ENCODE measurements around the gene DQX1. TPM values are rescaled to one million over a fixed set of nuclear protein-coding genes. Genes with fewer than 3 reads are reported as not detected.
A peak's percentile ranks its signal among the peaks of the same experiment; 100 is the strongest.

The DQX1 gene
- total and polyA plus RNA-seq, 9 of the 15 experiments (the other 6 are each of a cell fraction or from before 2014, with no cell fraction given) = 0.04 to 0.38 (median 0.18) TPM; not detected in 1

DNA sequence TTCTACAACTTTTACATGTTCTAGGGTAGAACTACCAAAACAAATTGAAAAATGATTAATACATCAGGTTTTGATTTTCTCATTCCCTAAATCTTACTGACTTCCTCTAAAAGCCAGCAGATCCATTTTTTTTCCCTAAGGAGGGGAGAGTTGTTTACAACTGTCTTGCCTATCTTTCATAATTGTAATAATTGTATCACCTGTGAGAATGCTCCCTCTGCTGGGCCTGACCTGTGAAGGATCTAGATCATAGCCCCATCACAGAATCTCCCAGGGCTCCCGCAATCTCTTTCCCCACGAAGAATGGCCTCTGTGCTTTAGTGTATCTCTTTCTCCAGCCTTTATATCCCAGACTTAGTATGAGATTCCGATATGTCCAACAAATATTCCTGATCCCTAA lies 18.6 kb upstream of the DQX1 start (continued):
- TF ChIP-seq AFF1 (IDR thresholded peaks at IDR 0.05; ENCODE audit: low read depth in 1 of 2, partially characterized antibody in 2 of 2) = no peak
- no peak for TF ChIP-seq HNRNPLL (IDR thresholded peaks at IDR 0.05; ENCODE audit: low read depth, low read length, poor library complexity, severe bottlenecking)
- TF ChIP-seq ETV5 (CRISPR knock-in tag; IDR thresholded peaks at IDR 0.05; ENCODE audit: low read depth) = no peak
- TF ChIP-seq RFX5 (IDR thresholded peaks at IDR 0.05; ENCODE audit: low read depth, low read length) = no peak
- no peak for TF ChIP-seq NBN (IDR thresholded peaks at IDR 0.05; ENCODE audit: low read depth)
- peak; percentile 15; the same call in 1 of the 2 replicates for TF ChIP-seq REST (IDR thresholded peaks at IDR 0.05; ENCODE audit: borderline replicate concordance)
- no peak for TF ChIP-seq REST (CRISPR knock-in tag; IDR thresholded peaks at IDR 0.05; ENCODE audit: low read depth)
- no peak for TF ChIP-seq ELF2 (CRISPR knock-in tag; IDR thresholded peaks at IDR 0.05)
- TF ChIP-seq U2AF2 (optimal IDR thresholded peaks at IDR 0.05; ENCODE audit: low read depth, low read length) = no peak
- no peak for TF ChIP-seq FOSL1 (tag; conservative IDR thresholded peaks at IDR 0.05)
- no peak for TF ChIP-seq SPI1 (IDR thresholded peaks at IDR 0.05; ENCODE audit: borderline replicate concordance, low read depth, low read length)
- TF ChIP-seq TAF15 (IDR thresholded peaks at IDR 0.05; ENCODE audit: low read depth, low read length) = no peak
- no peak for TF ChIP-seq KLF13 (tag; IDR thresholded peaks at IDR 0.05; ENCODE audit: borderline replicate concordance, low read depth)
- no peak for TF ChIP-seq MCM7 (IDR thresholded peaks at IDR 0.05)
- TF ChIP-seq, protein P1, sequence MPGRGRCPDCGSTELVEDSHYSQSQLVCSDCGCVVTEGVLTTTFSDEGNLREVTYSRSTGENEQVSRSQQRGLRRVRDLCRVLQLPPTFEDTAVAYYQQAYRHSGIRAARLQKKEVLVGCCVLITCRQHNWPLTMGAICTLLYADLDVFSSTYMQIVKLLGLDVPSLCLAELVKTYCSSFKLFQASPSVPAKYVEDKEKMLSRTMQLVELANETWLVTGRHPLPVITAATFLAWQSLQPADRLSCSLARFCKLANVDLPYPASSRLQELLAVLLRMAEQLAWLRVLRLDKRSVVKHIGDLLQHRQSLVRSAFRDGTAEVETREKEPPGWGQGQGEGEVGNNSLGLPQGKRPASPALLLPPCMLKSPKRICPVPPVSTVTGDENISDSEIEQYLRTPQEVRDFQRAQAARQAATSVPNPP (IDR thresholded peaks at IDR 0.05; ENCODE audit: borderline replicate concordance, insufficient read depth, insufficient read length) = no peak
- no peak for TF ChIP-seq TAL1 (IDR thresholded peaks at IDR 0.05)
- no peak for TF ChIP-seq CBX5 (IDR thresholded peaks at IDR 0.05; ENCODE audit: borderline replicate concordance, low read depth)

Data from K562 (cell line).